ENCODE results near the gene MIB1.

MIB1 gene

GRCh38 chr18:21743166-21743832 lies 2.7 kb downstream of the MIB1 start:
- DNase-seq (ENCODE audit: low read depth) = no peak
- H3K4me3 ChIP-seq (ENCODE audit: low read length) = no peak overlapping the region
- TF ChIP-seq, protein P1, sequence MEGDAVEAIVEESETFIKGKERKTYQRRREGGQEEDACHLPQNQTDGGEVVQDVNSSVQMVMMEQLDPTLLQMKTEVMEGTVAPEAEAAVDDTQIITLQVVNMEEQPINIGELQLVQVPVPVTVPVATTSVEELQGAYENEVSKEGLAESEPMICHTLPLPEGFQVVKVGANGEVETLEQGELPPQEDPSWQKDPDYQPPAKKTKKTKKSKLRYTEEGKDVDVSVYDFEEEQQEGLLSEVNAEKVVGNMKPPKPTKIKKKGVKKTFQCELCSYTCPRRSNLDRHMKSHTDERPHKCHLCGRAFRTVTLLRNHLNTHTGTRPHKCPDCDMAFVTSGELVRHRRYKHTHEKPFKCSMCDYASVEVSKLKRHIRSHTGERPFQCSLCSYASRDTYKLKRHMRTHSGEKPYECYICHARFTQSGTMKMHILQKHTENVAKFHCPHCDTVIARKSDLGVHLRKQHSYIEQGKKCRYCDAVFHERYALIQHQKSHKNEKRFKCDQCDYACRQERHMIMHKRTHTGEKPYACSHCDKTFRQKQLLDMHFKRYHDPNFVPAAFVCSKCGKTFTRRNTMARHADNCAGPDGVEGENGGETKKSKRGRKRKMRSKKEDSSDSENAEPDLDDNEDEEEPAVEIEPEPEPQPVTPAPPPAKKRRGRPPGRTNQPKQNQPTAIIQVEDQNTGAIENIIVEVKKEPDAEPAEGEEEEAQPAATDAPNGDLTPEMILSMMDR (IDR thresholded peaks at IDR 0.05; ENCODE audit: insufficient read depth, low read depth, low read length, missing control alignments) = no peak

DNA sequence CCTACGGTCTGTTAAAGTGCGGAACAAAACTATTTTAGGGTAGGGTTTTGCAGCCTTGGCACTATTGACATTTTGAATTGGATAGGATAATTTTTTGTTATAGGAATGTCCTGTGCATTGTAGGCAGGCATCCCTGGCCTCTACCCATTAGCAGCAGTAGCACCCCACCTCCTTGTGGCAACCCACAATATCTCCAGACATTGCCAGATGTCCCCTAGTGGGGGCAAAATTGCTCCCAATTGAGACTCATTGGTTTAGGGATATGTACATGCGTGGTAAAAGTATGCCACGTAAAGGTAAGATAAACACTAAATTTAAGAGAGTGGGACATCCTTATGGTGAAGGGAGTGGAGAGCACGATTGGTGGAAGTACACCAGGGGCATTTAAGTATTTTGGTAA lies 4.6 kb downstream of the MIB1 start:
- no peak overlapping the region for H3K4me3 ChIP-seq (ENCODE audit: low read length)
- TF ChIP-seq, protein P1 (IDR thresholded peaks at IDR 0.05; ENCODE audit: insufficient read depth, low read depth, low read length, missing control alignments) = no peak
- no peak for DNase-seq (ENCODE audit: low read depth)

DNA sequence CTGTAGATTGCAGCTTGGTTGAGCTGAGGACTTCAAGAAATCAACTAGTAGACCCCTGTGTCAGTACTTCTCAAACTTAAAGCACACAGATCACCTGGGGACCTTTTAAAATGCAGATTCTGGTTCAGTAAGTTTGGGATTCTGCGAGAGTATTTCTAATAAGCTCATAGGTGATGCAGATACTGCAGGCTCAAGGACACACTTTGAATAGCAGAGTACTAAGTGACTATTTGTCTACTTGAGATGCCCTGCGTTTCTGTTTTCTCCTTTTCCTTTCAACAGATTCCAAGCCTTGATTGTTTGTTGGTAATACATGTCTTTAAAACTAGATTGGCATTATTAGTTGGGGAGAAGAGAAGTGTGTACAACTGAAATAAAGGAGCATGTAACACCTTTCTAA lies 6.7 kb downstream of the MIB1 start:
- no peak overlapping the region for H3K4me3 ChIP-seq (ENCODE audit: low read length)
- TF ChIP-seq, protein P1 (IDR thresholded peaks at IDR 0.05; ENCODE audit: insufficient read depth, low read depth, low read length, missing control alignments) = no peak
- DNase-seq (ENCODE audit: low read depth) = no peak

GRCh38 chr18:21747764-21748693 lies 7.4 kb downstream of the MIB1 start:
- H3K4me3 ChIP-seq (ENCODE audit: low read length) = no peak overlapping the region
- TF ChIP-seq, protein P1 (IDR thresholded peaks at IDR 0.05; ENCODE audit: insufficient read depth, low read depth, low read length, missing control alignments) = no peak
- no peak for DNase-seq (ENCODE audit: low read depth)

DNA sequence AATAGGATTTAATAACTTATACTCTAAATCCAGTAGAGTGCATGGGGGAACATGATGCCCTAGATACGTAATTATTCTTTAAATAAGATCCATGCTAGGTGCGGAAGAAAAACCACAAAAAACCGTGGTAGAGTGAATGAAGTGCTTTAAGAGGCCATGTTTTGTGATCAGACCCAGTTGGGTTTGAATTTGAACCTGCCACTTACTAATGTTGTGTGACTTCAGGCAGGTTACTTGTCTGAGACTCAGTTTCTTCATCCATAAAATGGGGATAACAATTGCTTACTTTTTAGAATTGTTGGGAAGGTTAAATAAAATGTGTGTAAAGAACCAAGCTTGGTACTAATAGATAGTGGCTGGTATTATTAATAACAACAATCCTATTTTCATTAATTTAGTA lies 17.2 kb downstream of the MIB1 start:
- TF ChIP-seq, protein P1 (IDR thresholded peaks at IDR 0.05; ENCODE audit: insufficient read depth, low read depth, low read length, missing control alignments) = no peak
- no peak for DNase-seq (ENCODE audit: low read depth)
- no peak overlapping the region for H3K4me3 ChIP-seq (ENCODE audit: low read length)

DNA sequence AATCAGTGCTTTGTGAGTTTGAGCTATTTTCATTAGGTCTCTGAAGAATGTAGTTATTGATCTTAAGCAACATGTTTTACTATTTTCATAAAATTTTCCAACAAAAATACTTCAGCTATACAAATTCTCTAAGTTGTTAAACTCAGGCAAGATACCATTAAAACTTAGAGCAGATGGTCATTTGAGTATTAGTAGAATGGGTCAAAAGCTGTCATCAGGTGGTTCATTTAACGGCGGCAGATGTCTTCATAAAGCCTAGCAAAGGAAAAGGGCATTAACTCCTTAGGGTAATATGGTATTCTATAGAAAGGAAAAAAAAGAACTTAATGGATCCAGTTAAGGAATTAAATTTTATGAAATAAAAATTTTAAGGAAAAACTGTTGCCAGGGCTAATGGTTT lies 19.2 kb downstream of the MIB1 start:
- TF ChIP-seq, protein P1 (IDR thresholded peaks at IDR 0.05; ENCODE audit: insufficient read depth, low read depth, low read length, missing control alignments) = no peak
- H3K4me3 ChIP-seq (ENCODE audit: low read length) = no peak overlapping the region
- no peak for DNase-seq (ENCODE audit: low read depth)
